ENCODE results near the gene HECTD3.

DNA sequence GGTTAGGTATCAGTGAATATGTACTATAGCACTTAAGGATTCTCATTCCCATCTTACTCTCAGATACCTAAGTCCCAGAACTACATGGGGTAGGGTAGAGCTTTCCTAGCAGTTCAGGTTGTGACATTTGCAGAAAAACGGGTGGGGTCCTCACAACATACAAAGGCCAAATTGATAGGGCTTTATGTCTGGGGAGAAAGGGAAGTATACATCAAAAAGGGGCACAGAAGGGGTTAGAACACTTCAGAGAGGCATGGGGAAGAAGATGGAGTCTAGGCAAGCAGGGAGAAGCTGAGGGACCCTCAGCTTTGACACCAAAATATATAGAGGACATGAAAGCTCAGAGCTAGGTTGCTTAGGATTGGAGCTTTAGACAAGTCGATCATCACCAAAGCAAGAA lies 4.6 kb upstream of the HECTD3 start:
- no peak for TF ChIP-seq BHLHE40 (IDR thresholded peaks at IDR 0.05; ENCODE audit: borderline replicate concordance)
- no peak for TF ChIP-seq FOXM1 (IDR thresholded peaks at IDR 0.05; ENCODE audit: borderline replicate concordance)
- TF ChIP-seq TARDBP (IDR thresholded peaks at IDR 0.05): no peak
- no peak for TF ChIP-seq SP1 (IDR thresholded peaks at IDR 0.05)
- TF ChIP-seq HDGF (IDR thresholded peaks at IDR 0.05; ENCODE audit: borderline replicate concordance): no peak
- TF ChIP-seq NFRKB (IDR thresholded peaks at IDR 0.05): no peak
- TF ChIP-seq FOXA1 (IDR thresholded peaks at IDR 0.05): no peak
- no peak for TF ChIP-seq LEF1 (IDR thresholded peaks at IDR 0.05; ENCODE audit: borderline replicate concordance)
- no peak for TF ChIP-seq FOXK2 (IDR thresholded peaks at IDR 0.05)
- TF ChIP-seq L3MBTL2 (conservative IDR thresholded peaks at IDR 0.05): no peak
- TF ChIP-seq, protein P1, sequence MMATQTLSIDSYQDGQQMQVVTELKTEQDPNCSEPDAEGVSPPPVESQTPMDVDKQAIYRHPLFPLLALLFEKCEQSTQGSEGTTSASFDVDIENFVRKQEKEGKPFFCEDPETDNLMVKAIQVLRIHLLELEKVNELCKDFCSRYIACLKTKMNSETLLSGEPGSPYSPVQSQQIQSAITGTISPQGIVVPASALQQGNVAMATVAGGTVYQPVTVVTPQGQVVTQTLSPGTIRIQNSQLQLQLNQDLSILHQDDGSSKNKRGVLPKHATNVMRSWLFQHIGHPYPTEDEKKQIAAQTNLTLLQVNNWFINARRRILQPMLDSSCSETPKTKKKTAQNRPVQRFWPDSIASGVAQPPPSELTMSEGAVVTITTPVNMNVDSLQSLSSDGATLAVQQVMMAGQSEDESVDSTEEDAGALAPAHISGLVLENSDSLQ (IDR thresholded peaks at IDR 0.05): no peak

Measured in HEK293T (cell line).